ENCODE measurements around the gene TNS1. TPM values are rescaled to one million over a fixed set of nuclear protein-coding genes. Genes with fewer than 3 reads are reported as not detected.

The TNS1 gene
- total RNA-seq, 2 donors from 2014 or later: 1,836 to 2,296 TPM

- peaks cover 81 to 100% of the 10 kb centered on the region in 2 donors for H3K4me1 ChIP-seq (ENCODE audit: control insufficient read depth in 1 of 2, low read depth in 2 of 2)
- peak overlapping the region; percentile 99 to 100 for H3K27ac ChIP-seq
Observed at GRCh38 chr2:217919204-217919603, 83.6 kb downstream of the TNS1 start.

GRCh38 chr2:217918308-217919024, 84.3 kb downstream of the TNS1 start:
- ATAC-seq (ENCODE audit: insufficient number of reproducible peaks, low FRiP score, low read depth) (no peak), DNase-seq (ENCODE audit: low spot score) (no peak)
- H3K27me3 ChIP-seq (replicated peaks; ENCODE audit: insufficient read depth): no peaks in the 10 kb centered on the region
- peak; percentile 37 for TF ChIP-seq CTCF (IDR thresholded peaks at IDR 0.05)
- peak overlapping the region; percentile 62 for H3K4me3 ChIP-seq
- H3K36me3 ChIP-seq: peaks cover 37% of the 10 kb centered on the region
- H3K9me3 ChIP-seq: no peaks in the 10 kb centered on the region
- peaks cover 80 to 100% of the 10 kb centered on the region in 2 donors for H3K4me1 ChIP-seq (ENCODE audit: control insufficient read depth in 1 of 2, low read depth in 2 of 2)
- H3K27ac ChIP-seq: peak overlapping the region; percentile 99 to 100

More at GRCh38 chr2:217919204-217919603, 83.6 kb downstream of the TNS1 start:
- peak overlapping the region; percentile 62 for H3K4me3 ChIP-seq
- TF ChIP-seq CTCF (IDR thresholded peaks at IDR 0.05): no peak
- no peak for DNase-seq (ENCODE audit: low spot score)
- H3K9me3 ChIP-seq: no peaks in the 10 kb centered on the region
- ATAC-seq (ENCODE audit: insufficient number of reproducible peaks, low FRiP score, low read depth): no peak
- H3K27me3 ChIP-seq (replicated peaks; ENCODE audit: insufficient read depth): no peaks in the 10 kb centered on the region
- H3K36me3 ChIP-seq: peaks cover 36% of the 10 kb centered on the region

- Histone ChIP-seq H3K36me3 (peaks cover 38% of the 10 kb centered on the region), H3K27ac (peak overlapping the region; percentile 99 to 100), H3K4me3 (peak overlapping the region; percentile 18), H3K27me3 (replicated peaks; ENCODE audit: insufficient read depth) (no peaks in the 10 kb centered on the region), H3K9me3 (no peaks in the 10 kb centered on the region), H3K4me1 (ENCODE audit: control insufficient read depth in 1 of 2, low read depth in 2 of 2) (peaks cover 87 to 100% of the 10 kb centered on the region in 2 donors)
- TF ChIP-seq CTCF (IDR thresholded peaks at IDR 0.05): no peak
- no peak for DNase-seq (ENCODE audit: low spot score)
- no peak for ATAC-seq (ENCODE audit: insufficient number of reproducible peaks, low FRiP score, low read depth)
Observed at GRCh38 chr2:217916504-217917254, 86.1 kb downstream of the TNS1 start.

GRCh38 chr2:217915706-217916105, 87.1 kb downstream of the TNS1 start:
- TF ChIP-seq CTCF (IDR thresholded peaks at IDR 0.05): no peak
- Histone ChIP-seq H3K27ac (peak overlapping the region; percentile 99 to 100), H3K4me3 (no peak overlapping the region), H3K36me3 (peaks cover 47% of the 10 kb centered on the region), H3K4me1 (ENCODE audit: control insufficient read depth in 1 of 2, low read depth in 2 of 2) (peaks cover 94 to 100% of the 10 kb centered on the region in 2 donors), H3K9me3 (no peaks in the 10 kb centered on the region), H3K27me3 (replicated peaks; ENCODE audit: insufficient read depth) (no peaks in the 10 kb centered on the region)
- ATAC-seq (ENCODE audit: insufficient number of reproducible peaks, low FRiP score, low read depth) (no peak), DNase-seq (ENCODE audit: low spot score) (no peak)

- peaks cover 48% of the 10 kb centered on the region for H3K36me3 ChIP-seq
Observed at GRCh38 chr2:217914878-217915277, 87.9 kb downstream of the TNS1 start.

More at GRCh38 chr2:217914878-217915277, 87.9 kb downstream of the TNS1 start:
- no peak for TF ChIP-seq CTCF (IDR thresholded peaks at IDR 0.05)
- no peaks in the 10 kb centered on the region for H3K27me3 ChIP-seq (replicated peaks; ENCODE audit: insufficient read depth)
- H3K4me3 ChIP-seq: no peak overlapping the region
- ATAC-seq (ENCODE audit: insufficient number of reproducible peaks, low FRiP score, low read depth) (no peak), DNase-seq (ENCODE audit: low spot score) (no peak)
- H3K9me3 ChIP-seq: no peaks in the 10 kb centered on the region
- H3K4me1 ChIP-seq (ENCODE audit: control insufficient read depth in 1 of 2, low read depth in 2 of 2): peaks cover 90 to 100% of the 10 kb centered on the region in 2 donors
- peak overlapping the region; percentile 99 to 100 for H3K27ac ChIP-seq
